SK-N-DZ (cell line): ENCODE data around the gene DNAH3.
"Not testable (repeated sequence)": the region's sequence is repeated elsewhere in the genome, so short reads cannot be mapped to it uniquely, and the experiment has no call there.

Source experiments
- DNase-seq: peaks from one replicate; pipeline ENCODE4 v3.0.0-alpha.2; 2015; ENCODE audit warnings: low spot score

DNAH3 gene

GRCh38 chr16:21125191-21125590 lies 25.5 kb downstream of the DNAH3 start:
- DNase-seq, result no peak

- no peak for DNase-seq
These were observed 29.6 kb downstream of the DNAH3 start for GRCh38 chr16:21120976-21121520.

- DNase-seq, result no peak
These were observed 33.1 kb downstream of the DNAH3 start for GRCh38 chr16:21117567-21117966.

- peak; percentile 35 for DNase-seq
These were observed 34.4 kb downstream of the DNAH3 start for GRCh38 chr16:21116148-21116693.

GRCh38 chr16:21115551-21115950 lies 35.1 kb downstream of the DNAH3 start:
- DNase-seq, result not testable (repeated sequence)

- DNase-seq, result no peak
These were observed 46.4 kb downstream of the DNAH3 start for GRCh38 chr16:21103941-21104860.

GRCh38 chr16:21101631-21102420 lies 48.8 kb downstream of the DNAH3 start:
- DNase-seq, result no peak

- no peak for DNase-seq
These were observed 50.2 kb downstream of the DNAH3 start for GRCh38 chr16:21100447-21100846.

- DNase-seq, result no peak
These were observed 53.5 kb downstream of the DNAH3 start for GRCh38 chr16:21097151-21097550.

GRCh38 chr16:21094719-21095118 lies 55.9 kb downstream of the DNAH3 start:
- DNase-seq, result not testable (repeated sequence)

GRCh38 chr16:21092951-21093350 lies 57.7 kb downstream of the DNAH3 start:
- DNase-seq, result no peak

- no peak for DNase-seq
These were observed 61.8 kb downstream of the DNAH3 start for GRCh38 chr16:21088646-21089538.

GRCh38 chr16:21088143-21088542 lies 62.5 kb downstream of the DNAH3 start:
- DNase-seq, result no peak

- DNase-seq, result no peak
These were observed 65.9 kb downstream of the DNAH3 start for GRCh38 chr16:21084631-21085225.

GRCh38 chr16:21083729-21084268 lies 66.8 kb downstream of the DNAH3 start:
- DNase-seq, result peak; percentile 34

- peak; percentile 35 for DNase-seq
These were observed 69.3 kb downstream of the DNAH3 start for GRCh38 chr16:21081329-21081728.

- DNase-seq, result no peak
These were observed 72.1 kb downstream of the DNAH3 start for GRCh38 chr16:21078563-21078962.

- no peak for DNase-seq
These were observed 74.3 kb downstream of the DNAH3 start for GRCh38 chr16:21076186-21076883.

GRCh38 chr16:21075252-21075651 lies 75.4 kb downstream of the DNAH3 start:
- no peak for DNase-seq

- DNase-seq, result no peak
These were observed 77.7 kb downstream of the DNAH3 start for GRCh38 chr16:21072976-21073375.
